CD4-positive, alpha-beta T cell treated with Interleukin-10 for 1 hour (primary cell): Measurements from ENCODE around the gene KRTAP4-2.
"Not testable (repeated sequence)": the region's sequence is repeated elsewhere in the genome, so short reads cannot be mapped to it uniquely, and the experiment has no call there.

Source experiments
- DNase-seq: peaks from one replicate; pipeline ENCODE4 v3.0.0-alpha.2; 2020

Gene KRTAP4-2

DNA sequence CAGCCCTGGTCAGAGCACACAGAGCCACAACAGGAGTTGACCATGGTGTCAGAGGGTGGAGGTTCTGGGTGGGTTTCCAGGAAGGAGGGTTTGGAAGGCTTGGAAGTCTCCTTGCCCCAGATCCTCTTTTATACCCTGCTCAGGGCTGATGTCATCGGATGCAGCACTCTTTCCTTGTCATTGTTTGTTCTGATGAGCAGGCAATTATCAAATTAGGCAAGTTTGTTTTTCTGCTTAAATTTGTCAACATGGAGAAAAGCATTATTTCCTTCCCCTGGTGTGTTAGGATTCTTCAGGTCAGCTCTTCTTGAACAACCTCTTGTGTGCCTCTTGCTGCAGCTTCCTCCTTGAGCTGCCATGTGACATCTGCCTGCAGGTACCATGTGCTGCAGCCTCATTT lies 17.4 kb downstream of the KRTAP4-2 start, which contains the start of gene KRTAP4-4:
TSS of gene KRTAP4-4 (minus strand) at position 101 of the 400 bp plus-strand sequence. CDS start at position 44, 57 bp downstream.
- DNase-seq, result no peak

DNA sequence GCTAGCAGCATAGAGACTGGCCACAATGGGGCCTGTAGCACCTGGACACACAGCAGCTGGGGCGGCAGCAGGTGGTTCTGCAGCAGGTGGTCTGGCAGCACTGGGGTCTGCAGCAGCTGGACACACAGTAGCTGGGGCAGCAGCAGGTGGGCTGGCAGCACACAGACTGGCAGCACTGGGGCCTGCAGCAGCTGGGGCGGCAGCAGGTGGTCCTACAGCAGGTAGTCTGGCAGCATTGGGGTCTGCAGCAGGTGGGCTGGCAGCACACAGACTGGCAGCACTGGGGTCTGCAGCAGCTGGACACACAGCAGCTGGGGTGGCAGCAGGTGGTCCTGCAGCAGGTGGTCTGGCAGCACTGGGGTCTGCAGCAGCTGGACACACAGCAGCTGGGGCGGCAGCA lies 17.8 kb downstream of the KRTAP4-2 start:
- not testable (repeated sequence) for DNase-seq

DNA sequence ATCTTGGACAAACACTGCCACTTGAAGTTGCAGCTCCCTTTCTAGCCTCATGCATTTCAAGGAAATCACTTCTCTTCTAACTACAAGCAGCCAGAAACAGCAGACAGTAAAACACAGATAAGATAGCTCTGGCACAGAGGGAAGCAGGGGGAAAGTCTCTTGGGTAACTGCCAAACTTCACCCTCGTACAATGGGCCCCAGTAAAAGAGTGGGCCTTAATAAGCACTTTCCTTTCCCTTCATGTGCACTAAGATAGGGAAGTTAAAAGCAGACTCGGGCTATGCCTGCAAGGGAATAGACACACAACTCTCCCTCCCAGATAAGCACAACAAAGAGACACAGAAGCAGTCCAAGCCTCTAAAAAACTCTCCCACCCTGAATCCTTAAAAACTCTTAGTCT lies 24.2 kb downstream of the KRTAP4-2 start:
- no peak for DNase-seq

DNA sequence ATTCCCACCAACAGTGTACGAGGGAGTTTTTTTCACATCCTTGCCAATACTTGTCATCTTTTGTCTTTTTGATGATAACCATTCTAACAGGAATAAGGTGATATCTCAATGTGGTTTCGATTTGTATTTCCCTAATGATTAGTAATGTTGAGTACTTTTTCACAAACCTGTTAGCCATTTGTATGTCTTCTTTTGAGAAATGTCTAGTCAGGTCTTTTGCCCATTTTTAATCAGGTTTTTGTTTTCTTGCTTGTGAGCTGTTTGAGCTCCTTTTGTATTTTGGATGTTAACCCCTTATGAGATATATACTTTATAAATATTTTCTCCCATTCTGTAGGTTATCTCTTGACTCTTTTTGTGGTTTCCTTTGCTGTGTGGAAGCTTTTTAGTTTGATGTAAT lies 26.5 kb downstream of the KRTAP4-2 start:
- no peak for DNase-seq

DNA sequence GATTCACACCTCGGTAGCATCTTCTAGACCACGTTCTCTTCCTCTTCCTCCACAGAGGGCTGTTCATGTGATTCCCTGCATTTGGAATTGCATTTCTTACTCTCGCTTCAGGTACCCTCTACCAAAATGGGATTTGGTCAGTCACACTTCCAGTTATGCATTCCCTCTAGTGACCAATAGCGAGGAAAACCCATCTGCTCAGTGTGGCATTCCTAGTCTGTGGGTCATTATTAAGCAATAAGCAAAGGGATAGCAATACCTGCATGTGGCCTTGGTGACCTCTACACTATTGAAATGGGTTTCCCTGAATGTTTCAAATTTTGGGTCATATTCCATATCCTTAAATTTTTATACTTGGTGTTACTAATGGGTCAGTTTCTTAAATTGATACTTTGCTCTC lies 28.0 kb downstream of the KRTAP4-2 start:
- DNase-seq, result no peak

DNA sequence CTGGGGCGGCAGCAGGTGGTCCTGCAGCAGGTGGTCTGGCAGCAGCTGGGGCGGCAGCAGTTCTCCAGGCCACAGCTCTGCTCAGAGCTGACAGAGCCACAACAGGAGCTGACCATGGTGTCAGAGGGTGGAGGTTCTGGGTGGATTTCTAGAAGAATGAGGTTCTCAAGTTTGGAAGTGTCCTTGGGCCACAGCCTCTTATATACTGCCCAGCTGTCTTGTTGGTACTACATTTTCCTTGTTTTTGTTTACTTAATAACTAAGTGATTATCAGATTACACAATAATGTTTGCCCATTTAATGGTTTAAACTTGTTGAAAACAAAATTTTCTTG lies 28.4 kb downstream of the KRTAP4-2 start, which contains the start of gene KRTAP4-5:
TSS of gene KRTAP4-5 (minus strand) at position 174 of the 334 bp plus-strand sequence. CDS start at position 116, 58 bp downstream.
- DNase-seq, result no peak

DNA sequence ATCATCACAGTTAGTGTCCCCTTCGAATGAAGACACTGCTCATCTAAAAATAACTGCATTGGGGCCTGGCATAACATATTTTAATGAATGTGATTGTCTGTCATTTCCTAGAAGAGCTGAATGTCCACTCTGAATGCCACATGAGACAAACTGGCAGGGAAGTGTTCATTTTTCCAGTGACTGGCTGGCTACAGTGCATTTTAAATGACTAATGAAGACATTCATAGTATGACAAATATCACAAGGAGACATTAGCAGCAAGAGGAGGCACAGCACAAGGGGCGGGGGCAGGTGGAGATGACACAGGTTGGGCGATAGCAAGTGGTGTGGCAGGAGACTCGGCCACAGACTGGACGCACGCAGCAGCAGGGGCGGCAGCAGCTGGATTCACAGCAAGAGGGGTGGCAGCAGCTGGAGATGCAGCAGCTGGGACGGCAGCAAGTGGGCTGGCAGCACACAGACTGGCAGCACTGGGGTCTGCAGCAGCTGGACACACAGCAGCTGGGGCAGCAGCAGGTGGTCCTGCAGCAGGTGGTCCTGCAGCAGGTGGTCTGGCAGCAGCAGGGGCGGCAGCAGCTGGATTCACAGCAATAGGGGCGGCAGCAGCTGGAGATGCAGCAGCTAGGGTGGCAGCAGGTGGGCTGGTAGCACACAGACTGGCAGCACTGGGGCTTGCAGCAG lies 28.9 kb downstream of the KRTAP4-2 start:
- not testable (repeated sequence) for DNase-seq

DNA sequence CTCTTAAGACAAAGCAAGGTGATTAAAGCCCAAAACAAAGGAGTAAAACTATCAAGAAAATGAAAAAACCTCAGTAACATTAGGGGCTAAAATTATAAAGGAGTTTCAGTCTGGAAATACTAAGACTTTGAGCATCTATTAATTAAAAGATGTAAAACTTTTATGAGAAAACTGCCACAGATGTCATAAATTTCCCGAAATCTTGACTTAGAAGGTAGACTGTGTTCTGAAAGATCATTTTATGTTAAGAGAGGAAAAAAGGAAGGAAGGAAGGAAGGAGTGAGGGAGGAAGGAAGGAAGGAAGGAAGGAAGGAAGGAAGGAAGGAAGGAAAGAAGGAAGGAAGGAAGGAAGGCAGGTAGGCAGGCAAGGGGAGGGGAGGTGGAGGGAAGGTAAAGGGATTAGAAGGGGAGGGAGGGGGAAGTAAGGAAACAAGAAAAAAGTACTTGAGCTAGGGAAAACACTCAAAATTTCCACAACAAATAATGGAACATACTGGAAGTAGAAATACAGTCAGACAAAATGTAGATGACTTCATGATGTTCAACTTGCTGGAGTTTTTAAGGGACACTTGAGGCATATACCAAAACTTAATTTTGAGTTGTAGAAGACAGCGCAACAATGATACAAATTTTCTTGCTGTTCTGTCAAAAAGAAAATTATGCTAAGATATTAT lies 30.4 kb downstream of the KRTAP4-2 start:
- no peak for DNase-seq

DNA sequence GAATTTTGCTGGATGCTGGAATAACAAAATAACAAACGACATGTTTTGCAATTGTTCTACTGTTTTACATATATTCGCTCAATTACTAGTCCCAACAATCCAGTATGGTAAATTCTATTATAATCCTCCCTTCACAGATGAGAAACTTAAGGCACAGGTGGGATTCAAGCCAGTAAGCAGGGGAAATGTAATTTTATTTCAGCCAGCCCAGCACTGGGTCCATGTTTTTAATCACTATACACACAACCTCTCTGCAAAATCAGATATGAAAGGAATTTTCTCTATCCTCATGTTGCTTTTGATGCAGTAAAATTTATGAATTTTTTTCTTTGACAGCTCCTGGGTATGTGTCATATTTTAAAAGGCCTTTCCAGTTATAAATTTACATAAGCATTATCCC lies 32.8 kb downstream of the KRTAP4-2 start:
- DNase-seq, result no peak

DNA sequence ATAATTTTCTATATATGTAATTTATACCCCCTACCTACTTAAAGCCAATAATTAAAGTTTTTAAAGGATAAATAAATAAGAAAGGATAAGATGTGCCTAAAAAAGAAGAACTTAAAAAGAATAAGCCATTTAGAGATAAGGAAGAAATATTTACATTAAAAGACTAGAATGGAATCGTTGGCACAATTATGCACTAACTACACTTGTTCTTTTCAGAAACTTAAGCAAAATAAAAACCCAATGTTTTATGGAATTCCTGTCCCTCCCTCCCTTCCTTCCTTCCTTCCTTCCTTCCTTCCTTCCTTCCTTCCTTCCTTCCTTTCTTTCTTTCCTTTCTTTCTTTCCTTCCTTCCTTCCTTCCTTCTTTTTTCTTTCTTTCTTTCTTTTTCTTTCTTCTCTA lies 33.2 kb downstream of the KRTAP4-2 start:
- DNase-seq, result no peak

DNA sequence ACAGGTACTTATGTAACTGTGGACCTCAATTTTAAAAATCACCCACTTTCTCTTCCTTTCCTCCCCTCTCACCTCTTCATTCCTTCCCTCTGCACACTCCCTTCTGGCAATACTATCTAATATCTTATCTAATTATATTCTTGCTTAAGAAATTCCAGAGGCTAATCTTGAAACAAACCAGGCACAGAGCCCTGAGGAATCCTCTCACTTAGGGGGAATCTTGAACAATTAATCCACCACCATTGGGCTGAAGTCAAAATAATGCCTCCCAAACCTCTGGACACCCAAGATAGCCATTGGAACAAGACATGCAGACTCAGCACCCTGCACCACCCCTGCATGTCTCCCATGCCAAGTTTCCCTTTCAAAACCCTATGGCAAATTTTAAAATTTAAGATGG lies 36.7 kb downstream of the KRTAP4-2 start:
- DNase-seq, result no peak

DNA sequence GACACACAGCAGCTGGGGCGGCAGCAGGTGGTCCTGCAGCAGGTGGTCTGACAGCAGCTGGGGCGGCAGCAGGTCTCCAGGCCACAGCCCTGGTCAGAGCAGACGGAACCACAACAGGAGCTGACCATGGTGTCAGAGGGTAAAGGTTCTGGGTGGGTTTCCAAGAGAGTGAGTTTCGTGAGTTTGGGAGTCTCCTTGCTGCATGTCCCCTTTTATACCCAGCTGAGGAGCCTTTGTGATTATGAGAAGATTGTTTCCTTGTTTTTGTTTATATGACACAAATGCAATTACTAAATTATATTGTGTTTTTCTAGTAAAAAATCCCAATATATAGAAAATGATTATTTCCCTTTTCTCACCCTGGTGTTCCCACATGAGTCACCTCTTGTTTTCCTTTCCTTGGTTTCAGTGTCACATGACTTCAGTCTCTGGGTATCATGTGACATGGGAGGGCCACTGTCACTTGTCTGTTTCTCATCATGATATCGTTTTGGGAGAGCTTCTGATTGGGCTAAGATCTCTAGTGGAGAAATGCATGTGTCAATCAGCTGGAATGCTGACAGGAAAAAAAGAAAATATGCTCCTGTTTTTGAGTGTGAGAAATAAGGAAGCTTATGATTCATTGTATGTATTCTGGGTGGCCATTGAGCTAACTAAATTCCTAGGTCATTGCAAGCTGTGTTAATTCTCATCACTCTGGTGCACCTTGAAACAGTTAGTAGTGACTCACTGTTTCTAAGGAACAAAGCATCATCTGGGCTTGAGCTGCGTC lies 37.5 kb downstream of the KRTAP4-2 start, which contains the start of gene KRTAP4-6:
TSS of gene KRTAP4-6 (minus strand) at position 185 of the 772 bp plus-strand sequence. CDS start at position 128, 57 bp downstream.
- no peak for DNase-seq

DNA sequence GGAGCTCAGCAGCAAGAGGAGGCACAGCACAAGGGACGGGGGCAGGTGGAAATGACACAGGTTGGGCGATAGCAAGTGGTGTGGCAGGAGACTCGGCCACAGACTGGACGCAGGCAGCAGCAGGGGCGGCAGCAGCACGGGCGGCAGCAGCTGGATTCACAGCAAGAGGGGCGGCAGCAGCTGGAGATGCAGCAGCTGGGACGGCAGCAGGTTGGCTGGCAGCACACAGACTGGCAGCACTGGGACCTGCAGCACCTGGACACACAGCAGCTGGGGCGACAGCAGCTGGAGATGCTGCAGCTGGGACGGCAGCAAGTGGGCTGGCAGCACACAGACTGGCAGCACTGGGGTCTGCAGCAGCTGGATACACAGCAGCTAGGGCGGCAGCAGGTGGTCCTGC lies 38.2 kb downstream of the KRTAP4-2 start:
- DNase-seq, result not testable (repeated sequence)

DNA sequence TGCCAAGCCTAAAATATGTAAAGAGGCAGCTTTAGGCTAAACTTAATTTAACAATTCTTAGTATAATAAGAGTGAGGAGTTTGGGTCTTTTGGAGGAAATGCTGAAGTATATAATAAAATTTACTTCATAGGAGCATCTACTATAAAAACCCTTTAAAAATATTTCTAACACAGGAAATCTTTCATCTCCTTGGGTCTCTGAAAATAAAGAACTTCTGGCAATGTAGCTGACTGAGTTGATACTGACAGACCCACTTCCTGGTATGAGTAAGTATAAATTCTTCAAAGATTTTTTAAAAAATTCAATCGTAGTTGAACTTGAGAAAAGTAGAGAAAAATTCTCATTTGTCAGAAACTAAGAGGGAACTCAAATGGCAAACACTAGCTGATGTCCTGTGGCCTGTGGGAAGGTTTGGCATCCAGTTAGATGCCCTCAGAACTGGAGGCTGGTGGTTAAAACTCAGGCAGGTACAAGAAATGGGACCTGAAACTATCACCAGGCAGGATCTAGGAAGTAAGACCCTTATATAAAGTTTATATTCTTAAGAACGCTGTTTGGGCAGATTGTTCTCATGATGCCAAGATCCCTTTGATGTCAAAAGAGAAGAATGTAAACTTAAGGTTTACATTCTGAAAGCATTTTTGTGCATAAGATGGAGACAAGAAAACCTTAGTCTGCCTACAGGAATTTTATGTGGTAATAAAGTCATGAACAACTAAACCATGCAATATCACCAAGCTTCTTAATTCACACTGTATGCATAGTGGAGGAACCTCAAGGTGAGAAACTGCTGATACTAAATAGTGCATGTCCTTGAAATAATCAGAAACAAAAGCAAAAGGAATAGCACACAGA lies 43.9 kb downstream of the KRTAP4-2 start:
- DNase-seq, result no peak

DNA sequence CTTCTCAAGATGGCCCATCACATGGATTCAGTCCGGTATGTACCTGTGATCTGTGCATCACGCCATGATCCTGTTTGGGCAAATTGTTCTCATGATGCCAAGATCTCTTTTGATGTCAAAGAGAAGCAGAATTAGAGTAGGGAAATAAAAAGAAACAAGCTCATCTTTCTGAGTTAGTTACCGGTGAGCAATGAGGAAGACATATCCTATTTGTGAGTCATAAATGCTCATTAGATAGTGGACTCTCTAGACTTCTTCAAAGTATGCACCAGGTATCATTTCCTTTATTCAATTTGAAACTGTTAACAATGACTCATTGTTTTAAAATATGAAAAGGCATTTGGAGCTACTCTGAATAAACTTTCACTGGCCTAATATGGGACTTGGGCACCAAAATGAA lies 46.0 kb downstream of the KRTAP4-2 start:
- DNase-seq, result no peak
